HFF-Myc (cell line): ENCODE measurements around the gene LIMA1.
"Not testable (repeated sequence)": the region's sequence is repeated elsewhere in the genome, so short reads cannot be mapped to it uniquely, and the experiment has no call there.

Experiments
- DNase-seq: peaks from one replicate; pipeline ENCODE4 v3.0.0-alpha.2; 2011; ENCODE audit warnings: low read depth; ENCODE audit errors: extremely low read depth
- H3K4me3 ChIP-seq: replicated peaks from 2 replicates; pipeline ENCODE4 v1.5.1; 2011; ENCODE audit warnings: low read depth, mild to moderate bottlenecking, control low read depth, low read length
- TF ChIP-seq, protein P1 (sequence below): IDR thresholded peaks from 2 replicates; pipeline ENCODE4 v1.5.1; 2012; ENCODE audit warnings: mild to moderate bottlenecking, low read depth, low read length, control low read depth; ENCODE audit errors: missing control alignments

Gene LIMA1

DNA sequence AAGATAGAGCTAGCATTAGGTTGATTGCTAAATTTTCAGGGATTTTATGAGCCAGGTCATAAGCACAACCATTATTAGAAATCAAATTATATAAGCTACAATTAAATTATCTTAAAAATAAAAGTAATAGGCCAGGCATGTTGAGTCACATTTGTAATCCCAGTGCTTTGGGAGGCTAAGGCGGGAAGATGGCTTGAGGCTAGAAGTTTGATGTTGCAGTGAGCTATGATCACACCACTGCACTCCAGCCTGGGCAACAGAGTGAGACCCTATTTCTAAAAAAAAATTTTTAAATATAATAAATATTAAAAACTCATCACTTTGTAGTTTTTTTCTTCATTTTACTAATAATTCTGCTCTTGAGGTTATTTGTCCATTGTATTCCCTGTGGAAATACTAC is 1.9 kb upstream of the LIMA1 start:
- TF ChIP-seq, protein P1, sequence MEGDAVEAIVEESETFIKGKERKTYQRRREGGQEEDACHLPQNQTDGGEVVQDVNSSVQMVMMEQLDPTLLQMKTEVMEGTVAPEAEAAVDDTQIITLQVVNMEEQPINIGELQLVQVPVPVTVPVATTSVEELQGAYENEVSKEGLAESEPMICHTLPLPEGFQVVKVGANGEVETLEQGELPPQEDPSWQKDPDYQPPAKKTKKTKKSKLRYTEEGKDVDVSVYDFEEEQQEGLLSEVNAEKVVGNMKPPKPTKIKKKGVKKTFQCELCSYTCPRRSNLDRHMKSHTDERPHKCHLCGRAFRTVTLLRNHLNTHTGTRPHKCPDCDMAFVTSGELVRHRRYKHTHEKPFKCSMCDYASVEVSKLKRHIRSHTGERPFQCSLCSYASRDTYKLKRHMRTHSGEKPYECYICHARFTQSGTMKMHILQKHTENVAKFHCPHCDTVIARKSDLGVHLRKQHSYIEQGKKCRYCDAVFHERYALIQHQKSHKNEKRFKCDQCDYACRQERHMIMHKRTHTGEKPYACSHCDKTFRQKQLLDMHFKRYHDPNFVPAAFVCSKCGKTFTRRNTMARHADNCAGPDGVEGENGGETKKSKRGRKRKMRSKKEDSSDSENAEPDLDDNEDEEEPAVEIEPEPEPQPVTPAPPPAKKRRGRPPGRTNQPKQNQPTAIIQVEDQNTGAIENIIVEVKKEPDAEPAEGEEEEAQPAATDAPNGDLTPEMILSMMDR = no peak
- DNase-seq = no peak
- no peak overlapping the region for H3K4me3 ChIP-seq

DNA sequence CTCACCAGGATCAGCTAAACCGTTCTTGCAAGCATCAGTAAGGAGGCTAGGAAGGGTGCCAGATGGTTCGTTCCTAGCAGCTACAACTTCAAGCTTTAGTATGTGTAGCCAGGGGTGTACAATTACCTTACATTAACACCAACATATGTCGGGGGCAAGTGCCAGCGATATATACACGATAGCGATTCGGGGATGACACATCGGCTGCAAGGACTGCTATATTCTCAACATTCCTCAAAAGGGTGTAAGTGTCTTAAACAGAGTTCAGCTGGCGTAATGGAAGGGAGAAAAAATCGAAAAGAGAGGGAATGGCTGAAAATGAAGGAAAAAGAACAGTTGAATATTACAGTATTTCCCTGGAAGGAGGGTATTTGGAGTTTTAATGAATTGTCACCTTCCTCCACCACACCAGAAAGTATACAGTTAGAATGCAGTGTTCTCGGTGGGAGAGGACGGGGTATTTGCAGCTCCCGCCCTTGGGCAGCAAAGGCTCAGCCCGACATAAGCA is 545 bp downstream of the LIMA1 start:
- H3K4me3 ChIP-seq = peak overlapping the region; percentile 78
- TF ChIP-seq, protein P1 = no peak
- DNase-seq = no peak

DNA sequence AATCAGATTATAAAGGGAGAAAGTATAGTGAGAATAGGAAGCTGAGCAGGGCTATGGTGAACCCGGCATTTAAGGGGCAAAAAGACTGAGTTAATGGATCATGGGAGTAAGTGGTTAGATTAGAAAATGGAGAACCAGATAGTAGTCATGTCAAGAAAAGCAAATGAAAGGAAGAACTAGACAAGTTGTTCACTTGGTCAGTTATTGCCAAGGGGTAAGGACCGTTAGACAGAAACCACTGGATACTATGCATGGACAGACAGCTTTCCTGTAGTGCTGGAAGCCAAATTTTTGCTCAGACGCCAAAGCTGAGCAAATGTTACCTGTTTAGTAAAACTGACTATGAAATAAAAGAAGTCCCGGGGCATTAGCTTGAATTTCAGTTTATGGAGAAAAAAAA is 3.8 kb downstream of the LIMA1 start:
- DNase-seq = no peak
- no peak overlapping the region for H3K4me3 ChIP-seq
- TF ChIP-seq, protein P1 = no peak

DNA sequence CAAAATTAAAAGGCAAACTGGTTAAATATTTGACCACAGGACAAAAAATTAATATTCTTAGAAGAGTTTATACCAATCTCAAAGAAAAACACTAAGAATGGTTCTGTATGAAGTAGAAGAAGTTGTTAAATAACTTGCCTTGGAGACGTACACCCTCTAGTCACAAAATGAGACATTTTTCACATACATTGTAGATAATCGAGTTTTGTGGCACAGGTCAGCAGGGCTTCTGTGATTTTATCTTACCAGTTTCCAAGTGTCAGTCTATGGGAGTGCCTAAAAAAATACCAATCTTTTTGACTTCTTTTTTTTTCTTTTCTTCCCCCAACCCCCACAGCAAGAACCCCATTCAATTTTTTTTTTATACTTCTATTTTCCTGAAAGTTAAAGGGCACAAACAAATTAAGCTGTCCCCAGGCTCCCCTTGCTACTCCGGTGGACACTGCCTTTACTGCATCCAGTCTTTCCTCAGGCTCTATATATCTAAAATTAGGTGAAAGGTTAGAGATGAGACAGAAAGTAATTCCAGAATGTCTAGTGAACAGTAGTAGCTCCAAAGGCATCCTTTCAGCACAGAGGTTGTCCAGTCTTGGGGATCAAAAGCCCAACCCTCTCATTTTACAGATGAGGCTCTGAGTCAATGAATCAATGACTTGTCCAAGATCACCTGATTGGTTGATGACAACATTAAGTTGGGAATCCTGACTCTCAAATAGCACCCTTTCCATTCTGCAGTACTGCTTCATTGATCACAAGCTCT is 6.2 kb downstream of the LIMA1 start:
- no peak overlapping the region for H3K4me3 ChIP-seq
- no peak for DNase-seq
- TF ChIP-seq, protein P1 = no peak

DNA sequence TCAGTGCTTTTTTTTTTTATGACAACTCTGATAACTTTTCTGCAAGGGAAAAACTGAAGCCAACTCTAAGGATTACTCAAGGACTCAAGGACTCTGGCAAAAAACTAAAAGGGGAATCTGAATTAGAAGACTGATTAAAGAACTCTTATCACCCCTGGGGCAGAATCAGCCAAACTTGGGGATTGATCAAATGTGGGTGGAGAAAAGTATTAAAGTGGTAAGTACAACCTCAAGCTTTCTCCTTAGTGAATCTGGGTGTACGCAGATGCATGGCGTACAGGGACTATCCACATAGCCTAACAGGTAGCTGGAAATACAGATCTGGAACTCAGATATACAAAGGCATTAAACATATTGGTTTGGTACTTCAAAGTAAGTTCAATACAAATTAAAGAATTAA is 7.3 kb downstream of the LIMA1 start:
- DNase-seq = no peak
- TF ChIP-seq, protein P1 = no peak
- H3K4me3 ChIP-seq = no peak overlapping the region

DNA sequence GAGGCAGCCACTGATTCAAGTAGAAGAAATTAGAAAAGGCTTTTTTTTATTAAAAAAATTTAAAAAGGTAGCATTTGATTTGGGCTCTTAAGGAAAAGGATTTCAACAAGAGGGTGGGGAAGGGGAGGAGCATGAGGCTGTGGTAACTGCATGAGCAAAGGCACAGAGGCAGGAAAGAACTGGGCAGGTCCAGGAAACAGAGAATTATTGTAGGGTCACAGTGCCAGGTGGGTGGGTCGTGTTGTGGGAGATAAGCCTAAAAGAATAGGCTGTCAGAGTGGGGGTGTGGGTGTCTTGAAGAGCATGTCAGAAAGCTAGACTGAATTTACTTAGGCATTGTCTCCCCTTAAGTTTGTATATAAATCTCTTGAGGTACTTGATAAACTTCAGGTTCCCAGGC is 7.8 kb downstream of the LIMA1 start:
- TF ChIP-seq, protein P1 = no peak
- no peak for DNase-seq
- H3K4me3 ChIP-seq = no peak overlapping the region

DNA sequence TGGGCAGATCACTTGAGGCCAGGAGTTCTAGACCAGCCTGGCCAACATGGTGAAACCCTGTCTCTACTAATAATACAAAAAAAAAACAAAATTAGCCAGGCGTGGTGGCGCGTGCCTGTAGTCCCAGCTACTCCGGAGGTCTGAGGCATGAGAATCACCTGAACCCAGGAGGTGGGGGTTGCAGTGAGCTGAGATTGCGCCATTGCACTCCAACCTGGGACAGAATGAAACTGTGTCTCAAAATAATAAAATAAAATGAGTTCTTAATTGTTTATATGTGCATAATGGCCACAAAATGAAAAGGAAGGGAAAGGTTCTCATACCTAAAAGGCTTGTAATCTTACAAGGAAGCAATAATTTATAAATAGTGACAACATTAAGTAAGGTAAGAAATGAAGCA is 8.2 kb downstream of the LIMA1 start:
- DNase-seq, H3K4me3 ChIP-seq: not testable (repeated sequence)
